Lower lobe of right lung (tissue), 2 donors: ENCODE results near the gene ATP2C2. TPM values are rescaled to one million over a fixed set of nuclear protein-coding genes. Genes with fewer than 3 reads are reported as not detected.
A peak's percentile ranks its signal among the peaks of the same experiment; 100 is the strongest.

Experiments used
- ATAC-seq, 2 donors: fragments of 200-7000 bp; cut with Tn5 transposase; one replicate each; pipeline ENCODE4 v1.9.1; 2020 to 2022; ENCODE audit warnings: mild to moderate bottlenecking in 2 of 2, moderate library complexity in 2 of 2
- DNase-seq: peaks from one replicate; pipeline ENCODE4 v3.0.0-alpha.2; 2020
- H3K27ac ChIP-seq: fragments of 200-600 bp; one replicate; pipeline ENCODE4 v1.8.0; 2022
- H3K27me3 ChIP-seq: fragments of 200-600 bp; one replicate; pipeline ENCODE4 v1.8.0; 2022; ENCODE audit warnings: low read depth
- H3K36me3 ChIP-seq: fragments of 200-600 bp; one replicate; pipeline ENCODE4 v1.8.0; 2022; ENCODE audit warnings: mild to moderate bottlenecking
- H3K4me1 ChIP-seq: fragments of 200-600 bp; one replicate; pipeline ENCODE4 v1.8.0; 2022
- H3K4me3 ChIP-seq: fragments of 200-600 bp; one replicate; pipeline ENCODE4 v1.8.0; 2022; ENCODE audit warnings: mild to moderate bottlenecking
- H3K9me3 ChIP-seq: fragments of 200-600 bp; one replicate; pipeline ENCODE4 v1.8.0; 2022
- intact Hi-C: fragments of 100-400 bp; cut with DNase I; formaldehyde crosslinking; loops from one replicate; pipeline ENCODE4 v1.11.0; 2022
- total RNA-seq: library from RNA; stranded (reverse); fragmentation: NEBNext Ultra II Directional; extraction: Animal tissue kit (Norgen Biotek cat#: 25700); gene quantifications from one replicate; pipeline ENCODE4 v1.2.1, GENCODE V29; 2021
- TF ChIP-seq, protein P1 (sequence below): fragments of 200-600 bp; IDR thresholded peaks from one replicate; pipeline ENCODE4 v1.8.0; 2022; ENCODE audit warnings: antibody characterized with exemption, mild to moderate bottlenecking
- donor health status: DM: no; HTN: yes; CAD: no; lungs with severe emphysema.

Gene ATP2C2
- total RNA-seq, 1 donor from 2014 or later, result 56.2 TPM

GRCh38 chr16:84407588-84408313 is 39.4 kb downstream of the ATP2C2 start:
- TF ChIP-seq, protein P1, sequence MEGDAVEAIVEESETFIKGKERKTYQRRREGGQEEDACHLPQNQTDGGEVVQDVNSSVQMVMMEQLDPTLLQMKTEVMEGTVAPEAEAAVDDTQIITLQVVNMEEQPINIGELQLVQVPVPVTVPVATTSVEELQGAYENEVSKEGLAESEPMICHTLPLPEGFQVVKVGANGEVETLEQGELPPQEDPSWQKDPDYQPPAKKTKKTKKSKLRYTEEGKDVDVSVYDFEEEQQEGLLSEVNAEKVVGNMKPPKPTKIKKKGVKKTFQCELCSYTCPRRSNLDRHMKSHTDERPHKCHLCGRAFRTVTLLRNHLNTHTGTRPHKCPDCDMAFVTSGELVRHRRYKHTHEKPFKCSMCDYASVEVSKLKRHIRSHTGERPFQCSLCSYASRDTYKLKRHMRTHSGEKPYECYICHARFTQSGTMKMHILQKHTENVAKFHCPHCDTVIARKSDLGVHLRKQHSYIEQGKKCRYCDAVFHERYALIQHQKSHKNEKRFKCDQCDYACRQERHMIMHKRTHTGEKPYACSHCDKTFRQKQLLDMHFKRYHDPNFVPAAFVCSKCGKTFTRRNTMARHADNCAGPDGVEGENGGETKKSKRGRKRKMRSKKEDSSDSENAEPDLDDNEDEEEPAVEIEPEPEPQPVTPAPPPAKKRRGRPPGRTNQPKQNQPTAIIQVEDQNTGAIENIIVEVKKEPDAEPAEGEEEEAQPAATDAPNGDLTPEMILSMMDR, result no peak
- Histone ChIP-seq H3K36me3 (peaks cover 21% of the 10 kb centered on the region), H3K4me1 (no peaks in the 10 kb centered on the region), H3K27ac (no peak overlapping the region), H3K27me3 (peaks cover 5% of the 10 kb centered on the region), H3K4me3 (no peak overlapping the region), H3K9me3 (no peaks in the 10 kb centered on the region)
- ATAC-seq (peak in 1 of 2 donors; percentile 29), DNase-seq (no peak)
- intact Hi-C loops, result no loop called here

DNA sequence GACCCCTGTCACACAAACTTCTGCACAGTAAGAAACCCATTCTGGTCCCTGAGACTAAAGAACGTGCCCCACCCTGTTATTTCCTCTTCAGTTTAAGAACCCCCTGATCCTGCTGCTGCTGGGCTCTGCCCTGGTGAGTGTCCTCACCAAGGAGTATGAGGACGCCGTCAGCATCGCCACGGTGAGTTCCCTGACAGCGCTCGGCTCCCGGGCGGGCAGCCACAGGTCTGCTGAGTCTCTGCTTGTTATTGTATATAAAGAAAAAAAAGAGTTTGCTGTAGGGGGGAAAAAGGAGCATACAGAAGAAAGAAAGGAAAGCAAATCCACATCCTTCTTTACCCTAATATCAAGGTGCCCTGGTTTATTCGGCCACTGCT is 40.0 kb downstream of the ATP2C2 start:
- no peak overlapping the region for H3K4me3 ChIP-seq
- TF ChIP-seq, protein P1, result no peak
- peaks cover 21% of the 10 kb centered on the region for H3K36me3 ChIP-seq
- H3K27ac ChIP-seq, result no peak overlapping the region
- H3K27me3 ChIP-seq, result peaks cover 5% of the 10 kb centered on the region
- ATAC-seq (no peak), DNase-seq (no peak)
- H3K9me3 ChIP-seq, result no peaks in the 10 kb centered on the region
- H3K4me1 ChIP-seq, result no peaks in the 10 kb centered on the region
- intact Hi-C loops, result no loop called here

- intact Hi-C loops, result no loop called here
- Histone ChIP-seq H3K36me3 (peaks cover 21% of the 10 kb centered on the region), H3K9me3 (no peaks in the 10 kb centered on the region), H3K27me3 (peaks cover 5% of the 10 kb centered on the region), H3K4me1 (no peaks in the 10 kb centered on the region), H3K27ac (no peak overlapping the region), H3K4me3 (no peak overlapping the region)
- no peak for DNase-seq
- no peak for ATAC-seq
- TF ChIP-seq, protein P1, result no peak
Measured at GRCh38 chr16:84408856-84409255, 40.5 kb downstream of the ATP2C2 start.

DNA sequence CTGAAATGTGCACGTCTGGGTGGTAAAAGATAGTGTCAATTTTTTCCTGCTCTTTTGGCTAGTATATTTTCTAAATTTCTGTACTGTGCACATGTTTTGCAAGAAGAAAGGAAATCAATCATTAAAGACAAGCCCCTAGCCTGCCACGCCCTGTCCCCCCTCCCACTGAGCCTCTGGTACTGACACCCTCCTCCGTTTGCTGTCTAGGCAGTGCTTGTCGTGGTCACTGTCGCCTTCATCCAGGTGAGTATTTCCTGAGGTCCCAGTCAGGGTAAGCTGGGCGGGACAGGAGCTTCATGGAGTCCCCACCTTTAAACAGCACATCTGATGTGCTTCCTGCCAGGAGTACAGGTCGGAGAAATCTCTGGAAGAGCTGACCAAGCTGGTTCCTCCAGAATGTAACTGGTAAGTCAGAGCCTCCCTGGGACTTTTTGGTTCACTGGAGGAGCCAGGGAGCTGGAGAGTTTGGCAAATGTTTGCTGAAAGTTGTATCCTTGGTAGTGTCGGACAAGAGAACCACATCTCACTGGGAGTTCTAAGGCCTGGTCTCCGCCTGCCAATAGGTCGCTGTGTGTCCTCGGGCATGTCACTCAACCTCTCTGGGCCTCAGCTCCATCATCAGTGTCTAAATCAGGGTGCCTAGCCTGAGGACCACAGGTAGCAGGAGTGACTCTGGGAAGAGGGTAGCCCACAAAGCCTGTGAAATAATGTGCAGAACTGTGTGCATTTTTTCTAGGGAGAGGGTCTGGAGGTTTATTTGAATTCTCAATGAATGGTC is 42.2 kb downstream of the ATP2C2 start:
- H3K27ac ChIP-seq, result no peak overlapping the region
- intact Hi-C loops, result no loop called here
- H3K4me1 ChIP-seq, result no peaks in the 10 kb centered on the region
- no peak overlapping the region for H3K4me3 ChIP-seq
- H3K9me3 ChIP-seq, result no peaks in the 10 kb centered on the region
- peaks cover 5% of the 10 kb centered on the region for H3K27me3 ChIP-seq
- peaks cover 16% of the 10 kb centered on the region for H3K36me3 ChIP-seq
- DNase-seq (no peak), ATAC-seq (no peak)
- TF ChIP-seq, protein P1, result no peak

GRCh38 chr16:84411768-84412167 is 43.4 kb downstream of the ATP2C2 start:
- intact Hi-C loops, result no loop called here
- no peaks in the 10 kb centered on the region for H3K27me3 ChIP-seq
- no peak overlapping the region for H3K4me3 ChIP-seq
- ATAC-seq (no peak), DNase-seq (no peak)
- H3K9me3 ChIP-seq, result no peaks in the 10 kb centered on the region
- H3K4me1 ChIP-seq, result no peaks in the 10 kb centered on the region
- peaks cover 12% of the 10 kb centered on the region for H3K36me3 ChIP-seq
- no peak overlapping the region for H3K27ac ChIP-seq
- TF ChIP-seq, protein P1, result no peak
